Stromal cell of bone marrow (primary cell): ENCODE measurements around the gene PEX19.

Source experiments
- DNase-seq: peaks from one replicate; pipeline ENCODE4 v3.0.0-alpha.2; 2012; ENCODE audit warnings: low read depth

The PEX19 gene

GRCh38 chr1:160237558-160237957, 47.4 kb downstream of the PEX19 start:
- no peak for DNase-seq

- no peak for DNase-seq
Observed at GRCh38 chr1:160236806-160237205, 48.1 kb downstream of the PEX19 start.

DNA sequence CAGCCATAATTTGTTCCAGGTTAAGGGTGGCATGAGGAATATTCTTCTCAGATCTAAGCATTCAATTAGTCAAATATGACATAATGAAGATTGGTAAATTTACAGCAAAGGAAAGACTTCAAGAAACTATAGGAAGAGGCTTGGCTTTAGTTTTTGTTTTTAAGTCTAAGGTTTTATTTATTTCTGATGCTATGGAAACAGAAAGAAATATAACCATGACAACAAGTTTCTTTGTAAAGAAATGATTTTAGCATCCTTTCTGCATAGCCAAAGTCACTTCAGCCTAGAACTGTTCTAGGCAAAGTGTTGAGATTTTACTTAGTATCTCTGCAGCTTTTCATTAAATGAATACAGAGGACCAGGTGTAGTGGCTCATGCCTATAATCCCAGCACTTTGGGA, 52.0 kb downstream of the PEX19 start:
- no peak for DNase-seq

- DNase-seq: no peak
Observed at GRCh38 chr1:160228431-160228830, 56.5 kb downstream of the PEX19 start.

DNA sequence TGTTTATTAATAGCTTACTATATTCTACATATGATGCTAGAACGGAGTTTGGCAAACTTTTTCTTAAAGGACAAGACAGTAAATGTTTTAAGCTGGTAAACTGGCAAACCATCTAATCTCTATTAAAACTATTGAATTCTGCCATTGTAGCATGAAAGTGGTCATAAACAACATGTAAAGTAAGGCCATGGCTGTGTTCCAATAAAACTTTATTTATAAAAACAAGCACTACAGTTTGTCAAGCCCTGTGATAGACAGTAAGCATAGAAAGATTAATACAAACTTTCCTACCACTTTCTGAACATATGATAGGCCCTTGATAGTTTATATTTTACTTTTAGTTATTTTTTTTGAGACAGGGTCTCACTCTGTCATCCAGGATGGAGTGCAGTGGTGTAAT, 57.4 kb downstream of the PEX19 start:
- no peak for DNase-seq

DNA sequence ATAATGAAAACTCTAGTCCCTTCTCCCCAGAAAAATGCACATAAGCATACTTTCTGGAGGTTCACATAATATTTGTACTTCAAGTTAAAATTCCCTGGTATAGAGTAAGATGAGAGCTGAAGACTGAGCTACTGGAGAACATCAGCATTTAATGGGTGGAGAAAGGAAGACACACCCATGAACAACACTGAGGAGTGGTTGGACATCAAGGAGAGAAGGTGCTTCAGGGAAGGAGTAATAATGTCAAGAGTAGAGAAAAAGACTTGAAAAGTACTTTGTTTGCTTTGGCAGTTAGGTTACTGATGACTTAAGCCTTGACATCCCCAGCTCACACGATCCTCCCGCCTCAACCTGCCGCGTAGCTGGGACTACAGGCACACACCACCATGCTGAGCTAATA, 57.9 kb downstream of the PEX19 start:
- DNase-seq: no peak
